MV-4-11 (cell line): ENCODE data around the gene MYO1E.
"Not testable (repeated sequence)": the region's sequence is repeated elsewhere in the genome, so short reads cannot be mapped to it uniquely, and the experiment has no call there.

Experiments
- DNase-seq: peaks from one replicate; lab custom pipeline; 2025; lab: John Stamatoyannopoulos, UW

The MYO1E gene

DNA sequence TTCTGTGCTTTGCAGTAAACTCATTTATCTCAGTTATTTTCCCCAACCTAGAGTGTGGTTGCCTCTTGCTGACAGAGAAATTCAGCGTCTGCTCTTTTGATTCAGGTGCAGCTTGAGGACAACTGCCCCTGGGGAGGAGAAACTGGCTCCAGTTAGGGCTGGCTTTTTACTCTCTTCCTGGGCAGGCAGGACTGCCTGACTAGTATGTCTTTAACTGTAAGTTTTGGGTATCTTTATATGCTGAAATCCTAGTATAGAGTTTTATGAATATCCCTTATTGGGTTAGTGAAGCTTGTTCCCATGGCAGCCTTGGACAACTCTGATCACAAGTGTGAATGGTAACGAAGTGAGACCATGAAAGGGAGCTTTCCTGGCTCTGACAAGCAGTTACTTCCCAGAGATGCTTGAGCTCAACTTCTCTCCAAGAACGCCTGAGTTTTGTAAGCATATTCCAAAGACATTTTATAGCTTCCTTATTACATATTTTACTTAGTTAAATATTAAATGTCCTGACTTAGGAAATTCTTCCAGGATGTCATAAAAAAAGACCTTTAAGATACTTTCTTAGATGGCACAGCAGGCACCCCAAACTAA is 240.6 kb downstream of the MYO1E start:
- DNase-seq, result no peak

- DNase-seq, result no peak
Measured at GRCh38 chr15:59131456-59131855, 241.2 kb downstream of the MYO1E start.

- peak; percentile 40 for DNase-seq
Measured at GRCh38 chr15:59127255-59127654, 245.4 kb downstream of the MYO1E start.

DNA sequence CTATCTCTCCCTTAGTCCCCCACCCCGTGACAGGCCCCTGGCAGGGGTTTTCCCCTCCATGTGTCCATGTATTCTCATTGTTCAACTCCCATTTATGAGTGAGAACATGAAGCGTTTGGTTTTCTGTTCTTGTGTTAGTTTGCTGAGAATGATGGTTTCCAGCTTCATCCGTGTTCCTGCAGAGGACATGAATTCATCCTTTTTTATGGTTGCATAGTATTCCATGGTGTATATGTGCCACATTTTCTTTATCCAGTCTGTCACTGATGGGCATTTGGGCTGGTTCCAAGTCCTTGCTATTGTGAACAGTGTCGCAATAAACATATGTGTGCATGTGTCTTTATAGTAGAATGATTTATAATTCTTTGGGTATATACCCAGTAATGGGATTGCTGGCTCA is 247.0 kb downstream of the MYO1E start:
- DNase-seq, result not testable (repeated sequence)

GRCh38 chr15:59124261-59124660 is 248.4 kb downstream of the MYO1E start:
- DNase-seq, result no peak

- no peak for DNase-seq
Measured at GRCh38 chr15:59120937-59121336, 251.7 kb downstream of the MYO1E start.

DNA sequence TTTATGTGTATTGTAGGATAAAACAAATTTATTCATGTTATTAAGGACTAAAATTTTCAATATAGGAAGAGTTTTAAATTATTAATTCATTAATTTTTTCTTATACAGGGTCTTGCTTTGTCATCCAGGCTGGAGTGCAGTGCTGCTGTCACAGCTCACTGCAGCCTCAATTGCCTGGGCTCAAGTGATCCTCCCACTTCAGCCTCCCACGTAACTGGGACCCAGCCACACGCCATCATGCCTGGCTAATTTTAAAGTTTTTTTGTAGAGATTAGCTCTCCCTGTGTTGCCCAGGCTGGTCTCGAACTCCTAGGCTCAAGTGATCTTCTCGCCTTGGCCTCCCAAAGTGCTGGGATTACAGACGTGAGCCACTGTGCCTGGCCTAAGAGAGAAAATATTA is 253.0 kb downstream of the MYO1E start:
- no peak for DNase-seq

GRCh38 chr15:59116771-59117170 is 255.9 kb downstream of the MYO1E start:
- DNase-seq, result no peak

GRCh38 chr15:59116141-59116540 is 256.5 kb downstream of the MYO1E start:
- DNase-seq, result no peak

DNA sequence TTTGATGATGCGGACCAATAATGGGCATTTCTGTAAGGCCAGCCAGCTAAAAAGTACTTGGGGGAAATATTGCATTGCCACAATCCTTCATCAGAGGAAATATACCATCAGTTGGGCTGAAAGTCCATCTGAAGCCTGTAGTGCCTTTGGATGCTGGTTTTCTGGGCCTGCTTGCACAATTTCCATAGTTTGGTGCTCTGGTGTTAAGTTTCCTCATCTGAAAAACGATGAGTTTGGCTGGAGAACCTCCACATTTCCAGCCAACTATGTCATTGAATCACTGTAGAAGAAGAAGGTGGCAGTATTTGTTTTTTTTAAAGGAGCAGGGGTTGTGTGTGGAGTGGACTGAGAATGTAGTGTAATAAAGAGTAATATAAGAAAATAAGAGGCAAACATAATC is 257.6 kb downstream of the MYO1E start:
- DNase-seq, result no peak

DNA sequence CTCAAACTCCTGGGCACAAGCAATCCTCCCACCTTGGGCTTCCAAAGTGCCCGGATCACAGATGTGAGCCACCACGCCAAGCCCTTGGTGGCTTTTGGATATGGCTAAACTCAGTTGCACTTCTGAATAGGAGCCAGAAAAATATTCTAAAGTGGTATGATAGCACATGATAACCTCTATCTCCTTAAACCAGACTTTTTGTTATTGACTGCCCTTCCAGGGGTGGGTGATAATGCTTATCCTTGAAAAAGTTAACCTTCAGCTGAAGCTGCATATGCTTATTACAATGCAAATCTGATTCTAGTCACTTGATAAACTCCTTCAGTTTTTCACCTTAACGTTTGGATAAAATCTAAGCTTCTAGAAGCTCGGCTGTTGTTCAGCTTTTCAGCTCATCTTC is 261.4 kb downstream of the MYO1E start:
- no peak for DNase-seq

- no peak for DNase-seq
Measured at GRCh38 chr15:59105854-59106253, 266.8 kb downstream of the MYO1E start.

DNA sequence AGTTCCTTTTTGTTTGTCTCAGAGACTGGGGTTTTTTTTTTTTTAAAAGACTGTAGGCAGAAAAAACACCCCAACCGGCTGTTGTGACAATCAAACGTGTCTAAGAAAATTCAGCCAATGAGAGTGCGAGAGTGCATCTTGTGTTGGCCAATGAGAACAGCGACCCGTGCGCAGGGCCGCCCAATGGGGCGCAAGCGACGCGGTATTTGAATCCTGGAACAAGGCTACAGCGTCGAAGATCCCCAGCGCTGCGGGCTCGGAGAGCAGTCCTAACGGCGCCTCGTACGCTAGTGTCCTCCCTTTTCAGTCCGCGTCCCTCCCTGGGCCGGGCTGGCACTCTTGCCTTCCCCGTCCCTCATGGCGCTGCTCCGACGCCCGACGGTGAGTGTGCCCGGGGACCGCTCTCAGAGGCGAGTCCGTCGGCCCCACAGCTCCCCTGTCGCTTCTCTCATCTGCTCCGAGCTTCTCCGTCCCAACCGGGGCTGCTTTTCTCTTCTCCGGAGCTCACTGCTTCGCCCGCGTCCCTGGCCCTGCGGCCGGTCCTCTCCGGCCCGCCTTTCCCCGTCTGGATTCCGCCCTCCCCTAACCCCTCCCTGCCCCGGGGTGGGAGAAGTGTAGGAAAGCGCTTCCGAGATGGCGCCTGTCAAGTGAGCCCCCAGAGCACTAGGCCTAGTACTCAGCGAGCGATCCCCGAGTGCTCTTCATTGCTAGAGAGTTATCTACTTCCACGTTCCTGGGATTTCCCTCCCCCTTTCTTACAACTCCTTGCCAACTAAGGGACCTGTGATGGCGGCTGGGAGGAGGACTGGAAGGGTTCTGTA is 267.5 kb downstream of the MYO1E start, which contains the start of gene CCNB2:
CCNB2 (plus strand) TSS at position 235 of the 821 bp plus-strand sequence; CDS start at position 358, 123 bp downstream.
- peak; percentile 97 for DNase-seq

- DNase-seq, result no peak
Measured at GRCh38 chr15:59104602-59104911, 268.1 kb downstream of the MYO1E start.

DNA sequence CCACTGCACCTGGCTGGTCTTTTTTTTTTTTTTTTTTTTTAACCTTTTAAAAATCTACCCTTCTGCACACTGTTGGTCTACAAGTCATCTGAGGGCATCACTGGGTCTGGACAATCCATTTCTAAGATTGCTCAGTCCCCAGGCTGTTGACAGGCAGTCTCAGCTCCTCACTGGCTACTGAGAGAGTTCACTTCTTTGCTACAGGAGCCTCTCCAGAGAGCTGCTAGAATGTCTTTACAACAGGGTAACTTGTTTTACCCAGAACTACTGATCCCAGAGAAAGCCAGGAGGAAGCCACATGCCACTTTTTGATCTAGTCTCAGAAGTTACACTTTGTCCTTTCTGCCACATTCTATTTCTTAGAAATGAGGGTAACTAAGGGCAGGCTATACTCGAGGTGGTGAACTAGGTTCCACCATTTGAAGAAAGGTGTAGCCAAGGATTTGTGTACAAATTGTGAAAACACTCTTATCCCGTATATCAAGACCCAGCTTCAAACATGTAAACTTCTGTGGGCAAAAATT is 273.4 kb downstream of the MYO1E start:
- DNase-seq, result no peak

- no peak for DNase-seq
Measured at GRCh38 chr15:59096429-59096828, 276.2 kb downstream of the MYO1E start.

DNA sequence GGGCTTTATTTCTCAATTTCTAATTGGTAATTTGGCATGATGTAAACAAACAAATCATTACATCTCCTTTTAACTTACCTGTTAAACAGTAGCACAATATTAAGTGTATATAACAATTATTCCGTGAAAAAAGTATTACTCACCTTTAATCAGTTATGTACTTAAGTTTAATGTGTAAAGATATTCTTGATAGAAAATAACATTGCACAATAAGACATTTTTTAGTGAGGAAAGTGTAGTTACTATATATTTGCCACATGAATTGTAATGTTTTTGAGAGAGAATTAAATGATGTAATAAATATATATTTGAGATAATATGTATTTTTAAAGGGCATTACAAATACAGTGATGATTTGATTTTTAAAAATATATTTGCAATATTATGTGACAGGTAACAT is 278.6 kb downstream of the MYO1E start:
- DNase-seq, result no peak

GRCh38 chr15:59087731-59088130 is 284.9 kb downstream of the MYO1E start:
- DNase-seq, result no peak
